NOMO-1 treated with DMSO at 0.1 percent for 48 hours (cell line): Measurements from ENCODE around the gene STS.
A peak's percentile ranks its signal among the peaks of the same experiment; 100 is the strongest.
"Not testable (repeated sequence)": the region's sequence is repeated elsewhere in the genome, so short reads cannot be mapped to it uniquely, and the experiment has no call there.

ENCODE experiments used
- DNase-seq: peaks from one replicate; lab custom pipeline; 2025; ENCODE audit not compliant: unreplicated experiment; lab: John Stamatoyannopoulos, UW

The STS gene

DNA sequence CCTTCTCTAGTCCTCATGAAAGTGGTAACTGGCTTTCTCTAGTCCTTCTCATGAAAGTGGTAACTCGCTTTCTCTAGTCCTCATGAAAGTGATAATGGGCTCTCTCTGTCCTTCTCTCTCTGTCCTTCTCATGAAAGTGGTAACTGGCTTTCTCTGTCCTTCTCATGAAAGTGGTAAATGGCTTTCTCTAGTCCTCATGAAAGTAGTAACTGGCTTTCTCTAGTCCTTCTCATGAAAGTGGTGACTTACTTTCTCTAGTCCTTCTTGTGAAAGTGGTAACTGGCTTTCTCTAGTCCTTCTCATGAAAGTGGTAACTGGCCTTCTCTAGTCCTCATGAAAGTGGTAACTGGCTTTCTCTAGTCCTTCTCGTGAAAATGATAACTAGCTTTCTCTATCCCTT, 31.3 kb downstream of the STS start:
- not testable (repeated sequence) for DNase-seq

DNA sequence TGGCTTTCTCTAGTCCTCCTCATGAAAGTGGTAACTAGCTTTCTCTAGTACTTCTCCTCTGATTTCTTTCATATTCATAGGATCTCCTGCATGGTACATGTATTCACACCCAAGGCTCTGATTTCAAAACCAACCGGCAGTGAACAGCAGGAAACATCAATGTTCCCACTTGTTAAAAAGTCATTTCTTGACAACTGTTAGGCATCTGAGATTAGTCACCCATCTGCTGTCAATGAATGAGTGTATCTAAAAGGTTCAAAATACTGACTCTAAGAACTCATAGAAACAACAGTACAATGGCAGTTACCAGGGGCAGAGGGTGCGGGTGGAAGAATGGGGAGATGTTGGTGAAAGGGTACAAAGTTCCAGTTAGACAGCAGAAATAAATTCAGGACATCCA, 31.9 kb downstream of the STS start:
- no peak for DNase-seq

DNA sequence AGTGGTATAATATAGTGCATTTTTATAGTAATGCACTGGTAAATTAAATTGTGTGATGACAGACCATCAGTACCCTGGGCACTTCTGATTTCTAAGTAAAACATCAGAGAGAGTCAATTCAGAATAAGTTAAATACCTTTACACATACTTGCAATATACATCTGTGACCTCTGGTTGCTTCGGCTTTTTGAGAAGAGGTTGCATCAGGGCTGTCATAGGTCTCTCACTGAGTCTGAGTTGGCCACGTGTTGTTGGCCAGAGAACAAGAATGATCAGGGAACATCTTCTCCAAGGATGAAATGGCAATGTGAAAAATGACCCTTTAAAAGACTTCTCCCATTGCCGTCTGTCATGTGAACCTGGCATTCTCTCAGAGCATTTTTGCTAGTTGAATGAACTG, 37.3 kb downstream of the STS start:
- no peak for DNase-seq

- no peak for DNase-seq
Observed at GRCh38 chrX:7188672-7189071, 41.2 kb downstream of the STS start.

DNA sequence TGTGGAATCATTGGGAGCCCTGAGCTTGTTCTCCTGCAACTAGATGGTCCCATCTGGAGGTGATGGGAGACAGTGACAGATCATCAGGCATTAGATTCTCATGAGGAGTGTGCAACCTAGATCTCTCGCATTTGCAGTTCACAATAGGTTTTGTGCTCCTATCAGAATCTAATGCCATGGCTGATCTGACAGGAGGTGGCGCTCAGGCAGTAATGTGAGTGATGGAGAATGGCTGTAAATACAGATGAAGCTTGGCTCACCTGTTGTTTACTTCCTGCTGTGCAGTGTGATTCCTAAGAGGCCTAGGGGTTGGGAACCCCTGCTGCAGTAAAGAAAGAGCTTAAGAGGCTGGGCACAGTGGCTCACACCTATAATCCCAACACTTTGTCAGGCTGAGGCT, 42.6 kb downstream of the STS start:
- no peak for DNase-seq

GRCh38 chrX:7191681-7192110, 44.2 kb downstream of the STS start:
- DNase-seq: peak; percentile 4

GRCh38 chrX:7192871-7193270, 45.4 kb downstream of the STS start:
- DNase-seq: no peak

GRCh38 chrX:7194606-7195005, 47.1 kb downstream of the STS start:
- no peak for DNase-seq
